Heart right ventricle (tissue), 16 donors: ENCODE results near the gene MIPEP. TPM values are rescaled to one million over a fixed set of nuclear protein-coding genes. Genes with fewer than 3 reads are reported as not detected.

Experiments
- ATAC-seq, 8 donors: fragments of 200-7000 bp; cut with Tn5 transposase; one replicate each; pipeline ENCODE4 v1.9.1; 2020; ENCODE audit warnings: mild to moderate bottlenecking in 8 of 8, moderate library complexity in 8 of 8, moderate number of reproducible peaks in 1 of 8
- DNase-seq, 2 donors: peaks; one replicate each; pipeline ENCODE4 v3.0.0-alpha.2; 2020
- H3K27ac ChIP-seq, 10 donors: fragments of 200-600 bp; sonication (generic) in 2 of 10; one replicate each; pipeline versions ENCODE4 v1.5.0 to v1.8.0; 2020 to 2022; ENCODE audit warnings: mild to moderate bottlenecking in 3 of 10
- H3K27me3 ChIP-seq, 7 donors: fragments of 200-600 bp; one replicate each; pipeline ENCODE4 v1.8.0; 2021 to 2022; ENCODE audit warnings: mild to moderate bottlenecking in 2 of 7
- H3K36me3 ChIP-seq, 9 donors: fragments of 200-600 bp; sonication (generic) in 1 of 9; one replicate each; pipeline versions ENCODE4 v1.5.0 to v1.8.0; 2020 to 2022; ENCODE audit warnings: mild to moderate bottlenecking in 2 of 9
- H3K4me1 ChIP-seq, 9 donors: fragments of 200-600 bp; sonication (generic) in 1 of 9; one replicate each; pipeline versions ENCODE4 v1.5.0 to v1.8.0; 2020 to 2022; ENCODE audit warnings: mild to moderate bottlenecking in 4 of 9
- H3K4me3 ChIP-seq, 10 donors: fragments of 200-600 bp; sonication (generic) in 2 of 10; one replicate each; pipeline versions ENCODE4 v1.5.0 to v1.8.0; 2020 to 2022; ENCODE audit warnings: mild to moderate bottlenecking in 7 of 10, moderate library complexity in 2 of 10
- H3K9me3 ChIP-seq, 11 donors: fragments of 200-600 bp in 10 of 11; sonication (generic) in 2 of 11; one replicate each; pipeline versions ENCODE4 v1.5.0 to v1.8.0; 2013 to 2022; ENCODE audit warnings: mild to moderate bottlenecking in 2 of 11, control low read depth in 1 of 11, moderate library complexity in 1 of 11
- CTCF ChIP-seq, 9 donors: fragments of 200-600 bp; sonication (generic) in 2 of 9; IDR thresholded peaks; one replicate each; pipeline versions ENCODE4 v1.5.0 to v1.8.0; 2021 to 2022; ENCODE audit warnings: antibody characterized with exemption in 9 of 9, mild to moderate bottlenecking in 5 of 9, moderate library complexity in 1 of 9
- WGBS, 2 donors: extraction: QIAGEN DNeasy Blood & Tissue Kit; methylation state at CpG; one replicate each; pipeline ENCODE4 v1.1.7; 2013; ENCODE audit warnings: inconsistent platforms in 1 of 2; 5-methylcytosine and 5-hydroxymethylcytosine counted together
- intact Hi-C, 10 donors: fragments of 100-400 bp; cut with DNase I; formaldehyde crosslinking; loops; one replicate each; pipeline versions ENCODE4 v1.11.1 to v1.14.2; 2022
- polyA plus RNA-seq, 2 donors: library from polyadenylated mRNA; stranded (reverse); fragments of 200-250 nt; gene quantifications; one replicate each; pipeline ENCODE4 v1.2.3, GENCODE V29; 2013
- total RNA-seq, 10 donors: library from RNA; stranded (reverse); fragmentation: NEBNext Ultra II Directional in 3 of 10; extraction: Animal tissue kit (Norgen Biotek cat#: 25700) in 3 of 10; gene quantifications; one replicate each; pipeline versions ENCODE4 v1.2.1 to v1.2.4, GENCODE V29; 2021 to 2023
- donor health status: Arrhythmogenic right ventricular cardiomyopathy.
- donor health status: ischemic (EF 13 %, LVEDD 7.1; RV severe dilation, severe dysfunction).
- donor health status: healthy with polysubstance abuse.
- donor health status: DM: no; HTN: yes; CAD: no.
- donor health status: DM: no; HTN: no; CAD: no.
- donor health status: ischemic (EF 25% LVEDD 6.9; RV normal size, moderate dysfunction).
- donor health status: ischemic (EF 25% LVEDD 5.7; RV mildly dilated, moderate dysfunction).
- donor health status: healthy.
- donor health status: DM: yes; HTN: yes; CAD: no.
- donor health status: Ischemic cardiomyopathy.
- donor health status: ischemic (EF 35%, LVEDD 5.7; RV mildly dilated, moderate dysfunction).
- donor health status: nonischemic (EF 11% LVEDD 7.7; RV severe dilation, severe dysfunction).
- donor health status: DM: yes; HTN: yes; CAD: no.
- donor health status: PGD.
- donor health status: ischemic (EF 29% LVEDD 5.4; RV normal size, mild dysfunction).
- donor health status: nonischemic (EF 23%, LVEDD 6.1; RV moderate dilation, normal function).

The MIPEP gene
- total and polyA plus RNA-seq, 12 donors: 23.4 to 83.4 (median 44.1) TPM

GRCh38 chr13:23724196-23724970, 164.8 kb downstream of the MIPEP start:
- peaks cover 0 to 17% (median 4%) of the 10 kb centered on the region in 9 donors for H3K36me3 ChIP-seq
- peaks cover 0 to 7% (median 0%) of the 10 kb centered on the region in 9 donors for H3K4me1 ChIP-seq
- no peaks in the 10 kb centered on the region for H3K27me3 ChIP-seq
- 88 to 92% methylated on average over 7 of the region's 7 CpGs for WGBS, 2 donors
- no peaks in the 10 kb centered on the region for H3K9me3 ChIP-seq
- H3K27ac ChIP-seq: peak overlapping the region in 1 of 10 donors; percentile 61
- intact Hi-C loops: loop anchor here in 2 of 10 donors (10.0 kb wide), 1 partner anchor 140 kb away; no protein-coding TSS in a partner anchor
- no peak for TF ChIP-seq CTCF (IDR thresholded peaks at IDR 0.05)
- no peak for DNase-seq
- no peak overlapping the region for H3K4me3 ChIP-seq
- no peak for ATAC-seq

- no peak for TF ChIP-seq CTCF (IDR thresholded peaks at IDR 0.05)
- Histone ChIP-seq H3K4me3 (no peak overlapping the region), H3K27me3 (no peaks in the 10 kb centered on the region), H3K36me3 (peaks cover 0 to 8% (median 0%) of the 10 kb centered on the region in 9 donors), H3K27ac (peak overlapping the region in 6 of 10 donors; percentile 13 to 61 (median 38)), H3K4me1 (peaks cover 0 to 7% (median 0%) of the 10 kb centered on the region in 9 donors), H3K9me3 (no peaks in the 10 kb centered on the region)
- intact Hi-C loops: loop anchor here in 2 of 10 donors (10.0 kb wide), 1 partner anchor 141 kb away; no protein-coding TSS in a partner anchor
- peak; percentile 11 to 65 (median 36) for ATAC-seq
- WGBS, 2 donors: 40 to 52% methylated on average over 1 of the region's 1 CpG
- DNase-seq: no peak
Observed at GRCh38 chr13:23723471-23723870, 165.7 kb downstream of the MIPEP start.

- peak overlapping the region in 6 of 10 donors; percentile 13 to 61 (median 38) for H3K27ac ChIP-seq
- 84 to 86% methylated on average over 6 of the region's 6 CpGs for WGBS, 2 donors
- no peak for TF ChIP-seq CTCF (IDR thresholded peaks at IDR 0.05)
- no peak for ATAC-seq
- no peak overlapping the region for H3K4me3 ChIP-seq
- no peak for DNase-seq
- H3K9me3 ChIP-seq: no peaks in the 10 kb centered on the region
- peaks cover 0 to 2% (median 0%) of the 10 kb centered on the region in 9 donors for H3K36me3 ChIP-seq
- peaks cover 0 to 7% (median 0%) of the 10 kb centered on the region in 9 donors for H3K4me1 ChIP-seq
- intact Hi-C loops: loop anchor here in 2 of 10 donors (10.0 kb wide), 1 partner anchor 142 kb away; no protein-coding TSS in a partner anchor
- H3K27me3 ChIP-seq: no peaks in the 10 kb centered on the region
Observed at GRCh38 chr13:23722726-23723453, 166.3 kb downstream of the MIPEP start.

- intact Hi-C loops: loop anchor here in 5 of 10 donors (5.0 to 10.0 kb wide), 2 partner anchors 38 to 146 kb away; no protein-coding TSS in a partner anchor
Observed at GRCh38 chr13:23718996-23719395, 170.2 kb downstream of the MIPEP start.

More at GRCh38 chr13:23718996-23719395, 170.2 kb downstream of the MIPEP start:
- TF ChIP-seq CTCF (IDR thresholded peaks at IDR 0.05): no peak
- Histone ChIP-seq H3K36me3 (no peaks in the 10 kb centered on the region), H3K4me1 (peaks cover 0 to 7% (median 0%) of the 10 kb centered on the region in 9 donors), H3K27me3 (no peaks in the 10 kb centered on the region), H3K4me3 (no peak overlapping the region), H3K9me3 (no peaks in the 10 kb centered on the region), H3K27ac (no peak overlapping the region)
- no peak for DNase-seq
- ATAC-seq: no peak
- WGBS, 2 donors: 47 to 59% methylated on average over 2 of the region's 2 CpGs
